ENCODE data around the gene POU6F2. TPM values are rescaled to one million over a fixed set of nuclear protein-coding genes. Genes with fewer than 3 reads are reported as not detected.
"Not testable (repeated sequence)": the region's sequence is repeated elsewhere in the genome, so short reads cannot be mapped to it uniquely, and the experiment has no call there.

POU6F2 gene
- 0.16 and 0.17 TPM in 2 replicates for total RNA-seq

DNA sequence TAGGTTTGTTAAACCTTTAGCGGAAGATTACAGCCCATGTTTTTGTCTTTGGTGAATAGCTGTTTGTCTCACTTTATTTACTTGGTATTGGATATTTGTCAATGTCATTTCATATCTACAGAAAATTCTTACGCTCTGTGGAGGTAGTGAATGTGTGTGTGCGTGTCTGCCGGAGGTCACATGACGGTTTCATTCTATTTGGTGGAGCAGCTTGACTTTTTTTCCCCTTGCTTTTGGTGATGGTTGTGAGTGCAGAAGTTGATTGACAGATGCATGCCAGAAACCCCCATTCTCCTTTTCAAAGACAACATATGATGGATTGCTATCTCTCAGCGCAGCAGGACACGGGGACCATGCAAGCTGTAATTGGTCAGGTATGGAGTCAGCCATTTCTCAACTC, at the start of gene POU6F2:
POU6F2 (plus strand) TSS at position 225 of the 400 bp plus-strand sequence; CDS start at position 270, 45 bp downstream.
- Mint-ChIP-seq H3K9me3 (no peaks in the 10 kb centered on the region), H3K4me3 (no peak within 1 kb of the TSS), H3K27me3 (peaks cover 38% of the 10 kb centered on the region), H3K36me3 (ENCODE audit: low read depth) (no peaks in the 10 kb centered on the region), H3K4me1 (no peaks in the 10 kb centered on the region), H3K27ac (no peak within 1 kb of the TSS)
- intact Hi-C loops (cut with micrococcal nuclease) = no loop called here
- DNase-seq = no peak

DNA sequence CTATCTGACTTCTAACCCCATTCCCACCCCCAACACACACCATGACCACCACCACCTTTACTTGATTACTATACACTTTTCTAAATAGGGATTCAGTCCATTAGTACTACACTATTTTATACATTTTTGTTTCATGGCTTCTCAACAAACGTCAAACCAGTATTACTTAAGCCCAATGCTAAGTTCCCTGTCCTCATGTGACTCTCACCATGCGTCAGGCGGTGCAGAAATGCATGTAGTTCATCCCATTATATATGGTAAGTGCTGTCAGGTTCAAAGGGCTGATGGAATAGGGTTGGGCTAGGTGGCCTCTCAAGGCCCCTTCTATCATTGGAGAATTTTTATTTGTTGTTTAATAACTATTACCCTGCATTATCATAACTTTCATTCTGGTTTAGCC, 49.2 kb upstream of the POU6F2 start:
- Mint-ChIP-seq H3K4me1 (peaks cover 1% of the 10 kb centered on the region), H3K36me3 (ENCODE audit: low read depth) (no peaks in the 10 kb centered on the region), H3K9me3 (no peaks in the 10 kb centered on the region), H3K27ac (no peak overlapping the region), H3K4me3 (no peak overlapping the region), H3K27me3 (peaks cover 2% of the 10 kb centered on the region)
- intact Hi-C loops (cut with micrococcal nuclease) = no loop called here
- no peak for DNase-seq

- peaks cover 2% of the 10 kb centered on the region for H3K27me3 Mint-ChIP-seq
Measured at GRCh38 chr7:38929460-38930171, 48.1 kb upstream of the POU6F2 start.

GRCh38 chr7:38932509-38933168, 45.1 kb upstream of the POU6F2 start:
- Mint-ChIP-seq H3K9me3 (no peaks in the 10 kb centered on the region), H3K36me3 (ENCODE audit: low read depth) (no peaks in the 10 kb centered on the region), H3K4me3 (no peak overlapping the region), H3K4me1 (peaks cover 1% of the 10 kb centered on the region), H3K27me3 (no peaks in the 10 kb centered on the region), H3K27ac (no peak overlapping the region)
- peak; percentile 83 for DNase-seq
- intact Hi-C loops (cut with micrococcal nuclease) = loop anchor here (1.0 kb wide), 2 partner anchors 135 to 587 kb away; no protein-coding TSS in a partner anchor

More at GRCh38 chr7:38929460-38930171, 48.1 kb upstream of the POU6F2 start:
- Mint-ChIP-seq H3K27ac (no peak overlapping the region), H3K4me3 (no peak overlapping the region), H3K4me1 (peaks cover 1% of the 10 kb centered on the region), H3K36me3 (ENCODE audit: low read depth) (no peaks in the 10 kb centered on the region), H3K9me3 (no peaks in the 10 kb centered on the region)
- intact Hi-C loops (cut with micrococcal nuclease) = no loop called here
- no peak for DNase-seq

DNA sequence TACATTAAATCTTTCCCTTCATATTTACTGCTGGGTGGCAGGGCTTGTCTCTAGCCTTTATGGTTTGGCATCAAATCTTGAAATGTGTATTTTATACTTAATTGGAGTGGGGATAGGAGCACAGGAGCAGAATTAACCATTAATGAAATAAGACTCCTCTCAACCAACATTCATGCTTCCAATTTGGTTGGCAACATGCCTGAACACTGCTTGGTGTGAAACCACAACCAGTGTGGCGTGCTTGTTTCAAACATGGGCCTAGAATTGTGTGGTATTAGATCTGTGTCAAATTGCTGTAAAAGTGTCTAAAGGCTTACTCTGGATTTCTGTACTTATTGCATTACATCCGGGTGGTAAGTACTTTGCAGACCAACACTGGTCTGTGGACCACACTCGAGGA, 43.7 kb upstream of the POU6F2 start:
- Mint-ChIP-seq H3K27ac (no peak overlapping the region), H3K9me3 (no peaks in the 10 kb centered on the region), H3K4me1 (peaks cover 1% of the 10 kb centered on the region), H3K36me3 (ENCODE audit: low read depth) (no peaks in the 10 kb centered on the region), H3K4me3 (no peak overlapping the region), H3K27me3 (peaks cover 2% of the 10 kb centered on the region)
- intact Hi-C loops (cut with micrococcal nuclease) = no loop called here
- no peak for DNase-seq

DNA sequence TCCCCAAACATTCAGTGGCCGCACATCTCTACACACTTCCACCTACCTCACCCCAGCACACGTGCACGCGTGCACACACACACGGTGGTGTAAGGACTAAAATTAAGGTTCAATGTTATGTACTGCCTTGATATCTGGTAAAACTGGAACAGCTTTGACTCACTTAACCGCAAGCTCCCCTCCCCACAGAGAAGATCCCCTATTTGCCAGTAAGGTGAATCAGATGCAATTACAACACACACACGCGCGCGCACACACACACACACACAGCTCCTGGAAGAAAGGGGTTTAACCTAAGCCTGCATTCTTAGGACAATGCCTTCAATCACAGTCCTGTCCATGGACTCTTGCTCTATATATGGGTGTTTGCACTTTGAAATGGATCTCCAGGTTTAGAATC, 43.2 kb upstream of the POU6F2 start:
- peaks cover 1% of the 10 kb centered on the region for H3K4me1 Mint-ChIP-seq
- H3K4me3 Mint-ChIP-seq = no peak overlapping the region
- peaks cover 2% of the 10 kb centered on the region for H3K27me3 Mint-ChIP-seq
- DNase-seq = no peak
- intact Hi-C loops (cut with micrococcal nuclease) = no loop called here
- H3K27ac Mint-ChIP-seq = no peak overlapping the region
- no peaks in the 10 kb centered on the region for H3K9me3 Mint-ChIP-seq
- no peaks in the 10 kb centered on the region for H3K36me3 Mint-ChIP-seq (ENCODE audit: low read depth)

DNA sequence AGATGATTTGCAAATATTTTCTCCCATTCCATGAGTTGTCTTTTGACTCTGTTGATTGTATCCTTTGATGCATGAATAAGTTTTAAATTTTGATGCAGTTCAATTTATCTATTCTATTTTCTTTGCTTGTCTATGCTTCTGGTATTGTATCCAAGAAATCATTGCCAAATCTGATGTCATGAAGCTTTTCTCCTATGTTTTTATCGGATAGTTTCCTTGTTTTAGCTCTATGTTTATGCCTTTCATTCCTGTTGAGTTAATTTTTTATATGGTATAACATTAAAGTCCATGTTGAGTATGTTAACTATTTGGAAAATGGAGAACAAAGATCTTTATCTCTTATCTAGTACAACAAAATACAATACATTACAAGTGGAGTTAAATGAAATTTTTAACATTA, 41.1 kb upstream of the POU6F2 start:
- intact Hi-C loops (cut with micrococcal nuclease) = no loop called here
- Mint-ChIP-seq H3K9me3 (no peaks in the 10 kb centered on the region), H3K36me3 (ENCODE audit: low read depth) (no peaks in the 10 kb centered on the region), H3K4me1 (peaks cover 1% of the 10 kb centered on the region), H3K27ac (no peak overlapping the region), H3K27me3 (peaks cover 2% of the 10 kb centered on the region), H3K4me3 (no peak overlapping the region)
- no peak for DNase-seq

GRCh38 chr7:38938001-38938485, 39.7 kb upstream of the POU6F2 start:
- Mint-ChIP-seq H3K27me3 (peaks cover 2% of the 10 kb centered on the region), H3K36me3 (ENCODE audit: low read depth) (no peaks in the 10 kb centered on the region), H3K4me3 (no peak overlapping the region), H3K4me1 (no peaks in the 10 kb centered on the region), H3K9me3 (no peaks in the 10 kb centered on the region), H3K27ac (no peak overlapping the region)
- no peak for DNase-seq
- intact Hi-C loops (cut with micrococcal nuclease) = no loop called here

DNA sequence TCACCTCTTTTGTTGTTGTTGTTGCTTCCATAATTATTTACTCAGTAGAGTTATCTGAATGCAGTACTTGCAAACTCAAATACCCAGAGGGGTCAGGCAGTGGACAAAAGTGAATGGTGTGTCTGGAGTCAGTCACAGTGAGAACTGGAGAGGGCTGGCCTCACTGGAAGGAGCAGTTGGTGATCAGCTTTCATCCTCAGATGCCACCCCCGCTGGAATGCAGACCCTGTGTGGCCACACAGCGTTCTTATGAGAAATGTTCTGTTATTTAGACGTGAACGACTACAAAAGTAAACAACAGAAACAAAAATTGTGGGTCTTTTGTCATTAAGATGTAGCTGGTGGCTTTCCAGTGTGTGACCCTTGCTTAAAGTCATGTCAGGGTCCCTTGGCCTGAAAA, 39.1 kb upstream of the POU6F2 start:
- Mint-ChIP-seq H3K36me3 (ENCODE audit: low read depth) (no peaks in the 10 kb centered on the region), H3K27me3 (peaks cover 2% of the 10 kb centered on the region), H3K9me3 (no peaks in the 10 kb centered on the region), H3K4me3 (no peak overlapping the region), H3K27ac (no peak overlapping the region), H3K4me1 (no peaks in the 10 kb centered on the region)
- DNase-seq = no peak
- intact Hi-C loops (cut with micrococcal nuclease) = no loop called here

DNA sequence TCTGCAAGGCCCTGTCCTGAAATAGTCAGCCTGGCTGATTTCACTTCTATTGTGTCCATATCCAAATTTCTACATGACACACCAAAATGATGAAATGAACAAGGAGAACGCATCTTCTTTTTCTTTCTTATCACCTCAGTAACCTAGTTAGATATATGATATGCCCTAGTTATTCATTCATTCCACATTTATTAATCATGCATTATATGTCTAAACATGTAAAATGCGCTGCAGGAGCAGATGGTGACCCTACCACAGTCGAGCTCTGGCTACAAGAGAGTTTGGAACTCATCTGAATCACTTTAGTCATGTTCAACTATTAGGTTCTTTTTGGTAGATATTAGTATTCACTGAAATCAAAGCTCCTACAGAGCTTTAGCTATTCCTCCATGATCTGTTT, 36.9 kb upstream of the POU6F2 start:
- Mint-ChIP-seq H3K36me3 (ENCODE audit: low read depth) (no peaks in the 10 kb centered on the region), H3K27me3 (peaks cover 2% of the 10 kb centered on the region), H3K9me3 (no peaks in the 10 kb centered on the region), H3K27ac (no peak overlapping the region), H3K4me1 (no peaks in the 10 kb centered on the region), H3K4me3 (no peak overlapping the region)
- intact Hi-C loops (cut with micrococcal nuclease) = no loop called here
- DNase-seq = no peak

- Mint-ChIP-seq H3K9me3 (no peaks in the 10 kb centered on the region), H3K36me3 (ENCODE audit: low read depth) (no peaks in the 10 kb centered on the region), H3K27me3 (peaks cover 2% of the 10 kb centered on the region), H3K27ac (no peak overlapping the region), H3K4me1 (no peaks in the 10 kb centered on the region), H3K4me3 (no peak overlapping the region)
- intact Hi-C loops (cut with micrococcal nuclease) = no loop called here
- no peak for DNase-seq
Measured at GRCh38 chr7:38942431-38943051, 35.2 kb upstream of the POU6F2 start.

- H3K4me3 Mint-ChIP-seq; H3K4me1 Mint-ChIP-seq; DNase-seq; H3K27me3 Mint-ChIP-seq; H3K9me3 Mint-ChIP-seq; intact Hi-C loops (cut with micrococcal nuclease); H3K27ac Mint-ChIP-seq; H3K36me3 Mint-ChIP-seq (ENCODE audit: low read depth): not testable (repeated sequence)
Measured at GRCh38 chr7:38947541-38947940, 30.2 kb upstream of the POU6F2 start.

DNA sequence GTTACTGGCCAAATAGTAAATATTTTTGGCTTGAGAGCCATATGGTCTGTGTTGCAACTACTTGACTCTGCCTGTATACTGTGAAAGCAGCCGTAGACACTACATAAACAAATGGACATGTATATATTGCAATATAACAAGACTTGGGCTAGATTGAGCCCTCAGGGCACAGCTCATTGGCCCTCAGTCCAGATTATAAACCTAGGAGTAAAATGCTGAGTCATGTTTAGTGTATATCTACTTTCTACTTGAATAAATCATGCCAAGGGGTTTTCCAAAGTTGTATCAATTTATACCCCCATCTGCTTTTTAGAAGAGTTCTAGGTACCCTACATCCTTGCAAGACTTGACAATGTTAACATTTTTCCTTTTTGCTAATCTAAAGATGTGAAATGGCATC, 27.4 kb upstream of the POU6F2 start:
- DNase-seq = no peak
- no peaks in the 10 kb centered on the region for H3K4me1 Mint-ChIP-seq
- no peak overlapping the region for H3K27ac Mint-ChIP-seq
- H3K9me3 Mint-ChIP-seq = no peaks in the 10 kb centered on the region
- intact Hi-C loops (cut with micrococcal nuclease) = no loop called here
- no peaks in the 10 kb centered on the region for H3K27me3 Mint-ChIP-seq
- H3K36me3 Mint-ChIP-seq (ENCODE audit: low read depth) = no peaks in the 10 kb centered on the region
- no peak overlapping the region for H3K4me3 Mint-ChIP-seq

DNA sequence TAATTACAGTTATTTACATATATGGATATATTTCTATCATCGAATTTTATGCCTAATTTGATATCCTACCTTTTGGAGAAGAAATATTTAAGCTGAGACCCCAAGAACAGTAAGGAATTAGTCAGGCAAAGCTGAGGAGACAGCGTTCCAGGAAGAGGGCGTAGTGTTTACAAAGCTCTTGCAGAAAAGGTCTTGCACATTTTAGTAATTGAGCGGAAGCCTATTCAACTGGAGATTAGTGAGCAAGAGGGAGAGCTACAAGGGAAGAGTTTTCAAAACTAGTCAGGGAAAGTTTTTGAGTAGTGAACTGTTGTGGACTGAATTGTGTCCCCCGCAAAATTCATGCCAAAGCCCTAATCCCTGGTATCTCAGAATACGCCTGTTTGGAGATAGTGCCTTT, 26.5 kb upstream of the POU6F2 start:
- Mint-ChIP-seq H3K9me3 (no peaks in the 10 kb centered on the region), H3K27me3 (no peaks in the 10 kb centered on the region), H3K4me1 (no peaks in the 10 kb centered on the region), H3K27ac (no peak overlapping the region), H3K36me3 (ENCODE audit: low read depth) (no peaks in the 10 kb centered on the region), H3K4me3 (no peak overlapping the region)
- intact Hi-C loops (cut with micrococcal nuclease) = no loop called here
- no peak for DNase-seq
